B cell (primary cell): ENCODE results near the gene SAMM50. TPM values are rescaled to one million over a fixed set of nuclear protein-coding genes. Genes with fewer than 3 reads are reported as not detected.

Experiments used
- ATAC-seq: fragments of 200-7000 bp; cut with Tn5 transposase; one replicate; pipeline ENCODE4 v1.10.0; 2021; ENCODE audit warnings: low read depth, mild to moderate bottlenecking, moderate number of reproducible peaks, moderate library complexity
- CTCF ChIA-PET: fragments of 350-600 bp; sonication (Branson Sonifier 250); formaldehyde crosslinking; loops from one replicate; lab custom pipeline; 2021; ENCODE audit warnings: antibody characterized with exemption, inconsistent platforms; lab: Charles Lee
- POLR2A ChIA-PET: fragments of 350-600 bp; sonication (Branson Sonifier 250); formaldehyde crosslinking; loops from one replicate; lab custom pipeline; 2021; ENCODE audit warnings: antibody characterized with exemption; lab: Charles Lee
- DNase-seq: peaks from one replicate; pipeline ENCODE4 v3.0.0; 2013
- H2AFZ ChIP-seq: 2 replicates; pipeline ENCODE4 v1.6.1; 2012; ENCODE audit warnings: mild to moderate bottlenecking, low read depth, low read length; ENCODE audit not compliant: insufficient read depth, poor library complexity, severe bottlenecking
- H3K27ac ChIP-seq, 2 donors: 1 replicate in 1 of 2; 2 replicates in 1 of 2; pipeline ENCODE4 v1.5.1; 2012 to 2013; ENCODE audit warnings: low read length in 2 of 2, mild to moderate bottlenecking in 2 of 2, moderate library complexity in 1 of 2
- H3K27me3 ChIP-seq, 4 experiments: fragments of 200-600 bp in 1 of 4; sonication (generic) in 1 of 4; replicated peaks in 1 of 4; 1 replicate in 2 of 4; 2 replicates in 2 of 4; pipeline versions ENCODE4 v1.6.1 to v1.7.0; 2013 to 2016; ENCODE audit warnings: low read length in 3 of 4, mild to moderate bottlenecking in 2 of 4, mixed read lengths in 1 of 4, moderate library complexity in 1 of 4; ENCODE audit not compliant: insufficient read depth in 4 of 4, control insufficient read depth in 3 of 4; ENCODE audit errors: control extremely low read depth in 1 of 4
- H3K36me3 ChIP-seq, 2 experiments: replicated peaks in 1 of 2; 1 replicate in 1 of 2; 2 replicates in 1 of 2; pipeline versions ENCODE4 v1.6.1 to v1.7.1; 2013; ENCODE audit warnings: low read length in 1 of 2; ENCODE audit not compliant: insufficient read depth in 2 of 2, control insufficient read depth in 1 of 2; ENCODE audit errors: control extremely low read depth in 1 of 2, extremely low read depth in 1 of 2
- H3K4me1 ChIP-seq, 2 donors: fragments of 200-600 bp in 1 of 2; sonication (generic) in 1 of 2; 1 replicate in 1 of 2; 2 replicates in 1 of 2; pipeline versions ENCODE4 v1.5.1 to v1.6.1; 2013 to 2017; ENCODE audit warnings: low read length in 2 of 2; ENCODE audit not compliant: control insufficient read depth in 2 of 2, insufficient read depth in 2 of 2
- H3K4me2 ChIP-seq: replicated peaks from 2 replicates; pipeline ENCODE3; 2012; ENCODE audit warnings: mild to moderate bottlenecking, low read depth, low read length; ENCODE audit not compliant: poor library complexity, severe bottlenecking
- H3K4me3 ChIP-seq, 5 experiments: fragments of 200-600 bp in 1 of 5; sonication (generic) in 1 of 5; 1 replicate in 3 of 5; 2 replicates in 2 of 5; pipeline versions ENCODE4 v1.5.1 to v1.7.0; 2011 to 2016; ENCODE audit warnings: low read length in 4 of 5, mild to moderate bottlenecking in 4 of 5, low read depth in 2 of 5, control low read depth in 1 of 5, moderate library complexity in 1 of 5; ENCODE audit not compliant: insufficient read depth in 1 of 5; ENCODE audit errors: control extremely low read depth in 1 of 5, extremely low read depth in 1 of 5
- H3K79me2 ChIP-seq: fragments of 200-600 bp; sonication (generic); one replicate; pipeline ENCODE4 v1.6.0; 2016; ENCODE audit warnings: low read length; ENCODE audit not compliant: control insufficient read depth, insufficient read depth
- H3K9ac ChIP-seq: fragments of 200-600 bp; sonication (generic); 2 replicates; pipeline ENCODE4 v1.6.1; 2017; ENCODE audit warnings: mild to moderate bottlenecking, low read length, moderate library complexity
- H3K9me3 ChIP-seq, 3 donors: one replicate each; pipeline versions ENCODE4 v1.6.1 to v1.7.1; 2013; ENCODE audit warnings: low read length in 2 of 3; ENCODE audit not compliant: control insufficient read depth in 2 of 3, insufficient read depth in 1 of 3; ENCODE audit errors: control extremely low read depth in 1 of 3
- H4K20me1 ChIP-seq: 2 replicates; pipeline ENCODE4 v1.6.0; 2012; ENCODE audit warnings: mild to moderate bottlenecking, low read length; ENCODE audit not compliant: insufficient read depth, control insufficient read depth, poor library complexity, severe bottlenecking
- H3K27ac Mint-ChIP-seq: one replicate; pipeline ENCODE4 v1.8.0; 2021; ENCODE audit warnings: mixed read lengths
- H3K27me3 Mint-ChIP-seq: one replicate; pipeline ENCODE4 v1.8.0; 2021; ENCODE audit warnings: mixed read lengths
- H3K4me1 Mint-ChIP-seq: one replicate; pipeline ENCODE4 v1.8.0; 2021; ENCODE audit warnings: mixed read lengths
- H3K4me3 Mint-ChIP-seq: one replicate; pipeline ENCODE4 v1.8.0; 2021; ENCODE audit warnings: mixed read lengths
- H3K9me3 Mint-ChIP-seq: one replicate; pipeline ENCODE4 v1.8.0; 2022; ENCODE audit warnings: mixed read lengths; ENCODE audit not compliant: insufficient read depth
- CTCF ChIP-seq: fragments of 200-600 bp; IDR thresholded peaks from one replicate; pipeline ENCODE4 v1.8.0; 2022; ENCODE audit warnings: antibody characterized with exemption, mild to moderate bottlenecking
- EZH2 ChIP-seq: IDR thresholded peaks from 2 replicates; pipeline ENCODE4 v1.6.1; 2012; ENCODE audit warnings: borderline replicate concordance, low read depth, mild to moderate bottlenecking, moderate library complexity, low read length; ENCODE audit not compliant: insufficient read depth, poor library complexity, severe bottlenecking
- WGBS: methylation state at CpG from one replicate; pipeline ENCODE4 v1.1.5; 2013; ENCODE audit warnings: missing lambda C conversion rate; ENCODE audit not compliant: insufficient coverage; 5-methylcytosine and 5-hydroxymethylcytosine counted together
- intact Hi-C: fragments of 100-400 bp; cut with micrococcal nuclease; formaldehyde crosslinking; loops from one replicate; pipeline ENCODE4 v1.10.0; 2022
- polyA plus RNA-seq: library from polyadenylated mRNA; depleted of rRNA; stranded (reverse); fragments of >200 nt; gene quantifications from 2 replicates; pipeline ENCODE4 v1.2.3, GENCODE V29; 2012
- total RNA-seq, 2 donors: library from RNA; stranded (reverse); fragments of 120-200 nt in 1 of 2; gene quantifications; 1 replicate in 1 of 2; 2 replicates in 1 of 2; pipeline versions ENCODE4 v1.2.3 to v1.2.4, GENCODE V29; 2013 to 2022

Gene SAMM50
- total and polyA plus RNA-seq, 2 donors (not counting 1 experiment from before 2014, with no cell fraction given): 18.8 to 43.2 TPM

DNA sequence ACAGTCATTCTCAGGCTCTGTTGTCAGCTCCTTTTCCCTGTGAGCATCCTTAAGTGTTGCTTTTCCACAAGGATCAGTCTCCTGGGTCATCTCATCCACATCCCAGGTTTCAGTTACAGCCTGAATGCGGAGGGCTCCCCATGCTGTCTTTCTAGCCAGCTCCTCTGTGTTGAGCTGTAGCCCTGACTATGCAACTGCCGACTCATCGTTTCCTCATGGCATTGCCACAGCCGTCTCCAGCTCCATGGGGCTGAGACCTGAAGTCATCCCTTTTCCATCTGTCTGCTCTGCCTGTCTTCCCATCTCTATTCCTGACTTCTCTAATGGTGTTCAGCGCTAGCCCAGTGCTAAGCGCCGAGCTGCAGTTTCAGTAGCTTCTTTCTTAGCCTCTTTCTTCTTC lies 11.8 kb downstream of the SAMM50 start:
- H3K36me3 ChIP-seq: peaks cover 4 to 79% of the 10 kb centered on the region in 2 experiments
- no peaks in the 10 kb centered on the region for H3K27me3 ChIP-seq
- H3K4me1 Mint-ChIP-seq: no peaks in the 10 kb centered on the region
- TF ChIP-seq EZH2 (no peak), CTCF (no peak)
- ChIA-PET CTCF (interaction anchor here (1.6 kb wide), 1 partner anchor 21 kb away, joined by 4 read pairs; no protein-coding TSS in a partner anchor), POLR2A (interaction anchor here (0.7 kb wide), 1 partner anchor 9 kb away, joined by 3 read pairs; no protein-coding TSS in a partner anchor)
- H3K27me3 Mint-ChIP-seq: no peaks in the 10 kb centered on the region
- no peak overlapping the region for H3K4me2 ChIP-seq
- no peaks in the 10 kb centered on the region for H3K9me3 ChIP-seq
- H2AFZ ChIP-seq: no peak overlapping the region
- no peaks in the 10 kb centered on the region for H3K9me3 Mint-ChIP-seq
- no peak overlapping the region for H3K27ac ChIP-seq
- H3K79me2 ChIP-seq: peaks cover 57% of the 10 kb centered on the region
- ATAC-seq (no peak), DNase-seq (no peak)
- intact Hi-C loops: no loop called here
- H3K4me3 ChIP-seq: no peak overlapping the region
- no peak overlapping the region for H3K27ac Mint-ChIP-seq
- H3K4me1 ChIP-seq: no peaks in the 10 kb centered on the region
- H4K20me1 ChIP-seq: peaks cover 33% of the 10 kb centered on the region
- H3K4me3 Mint-ChIP-seq: no peak overlapping the region
- 99% methylated on average over 7 of the region's 7 CpGs for WGBS
- no peak overlapping the region for H3K9ac ChIP-seq

- ChIA-PET POLR2A (no interaction called here), CTCF (no interaction called here)
- peaks cover 24% of the 10 kb centered on the region for H4K20me1 ChIP-seq
- H3K9me3 ChIP-seq: no peaks in the 10 kb centered on the region
- no peak overlapping the region for H2AFZ ChIP-seq
- H3K4me1 Mint-ChIP-seq: no peaks in the 10 kb centered on the region
- no peaks in the 10 kb centered on the region for H3K27me3 ChIP-seq
- no peak overlapping the region for H3K27ac Mint-ChIP-seq
- no peaks in the 10 kb centered on the region for H3K4me1 ChIP-seq
- H3K79me2 ChIP-seq: peaks cover 44% of the 10 kb centered on the region
- ATAC-seq (no peak), DNase-seq (no peak)
- TF ChIP-seq CTCF (no peak), EZH2 (no peak)
- WGBS: 94% methylated on average over 3 of the region's 7 CpGs
- peaks cover 4 to 80% of the 10 kb centered on the region in 2 experiments for H3K36me3 ChIP-seq
- no peak overlapping the region for H3K9ac ChIP-seq
- H3K4me2 ChIP-seq: no peak overlapping the region
- no peaks in the 10 kb centered on the region for H3K27me3 Mint-ChIP-seq
- H3K4me3 ChIP-seq: no peak overlapping the region
- H3K27ac ChIP-seq: no peak overlapping the region
- intact Hi-C loops: no loop called here
- H3K9me3 Mint-ChIP-seq: no peaks in the 10 kb centered on the region
- no peak overlapping the region for H3K4me3 Mint-ChIP-seq
Measured at GRCh38 chr22:43968614-43969013, 13.4 kb downstream of the SAMM50 start.
